ENCODE measurements around the gene IL18R1.

DNA sequence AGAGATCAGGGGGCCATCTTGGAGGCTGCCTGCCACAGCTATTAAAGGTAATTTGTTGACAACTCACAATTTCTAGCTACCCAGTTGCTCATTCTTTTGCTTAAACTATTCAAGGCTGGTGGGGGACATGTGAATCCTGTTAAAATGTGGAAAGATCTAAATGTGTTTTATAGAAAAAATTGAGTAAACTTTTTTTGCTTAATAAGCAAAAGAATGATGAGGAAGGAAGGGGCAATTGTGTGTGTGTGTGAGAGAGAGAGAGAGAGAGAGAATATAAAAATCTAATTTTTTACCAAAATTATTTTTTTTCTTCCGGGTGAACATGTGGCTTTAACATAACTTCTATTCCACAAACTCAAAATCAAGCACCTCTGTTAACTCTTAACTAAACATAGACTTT, 49.5 kb upstream of the IL18R1 start:
- TF ChIP-seq POLR2AphosphoS5 (IDR thresholded peaks at IDR 0.05; ENCODE audit: borderline replicate concordance, low read depth, low read length) (no peak), EZH2 (IDR thresholded peaks at IDR 0.05) (no peak), FOXP2 (optimal IDR thresholded peaks at IDR 0.05; ENCODE audit: control extremely low read depth, extremely low read length, insufficient read depth) (no peak)
